ENCODE data around the gene SDHA. TPM values are rescaled to one million over a fixed set of nuclear protein-coding genes. Genes with fewer than 3 reads are reported as not detected.

Gene SDHA
- total and polyA plus RNA-seq, 2 of the 13 experiments (the other 11 are each of a cell fraction or from before 2014, with no cell fraction given) = 185 to 240 TPM

- TF ChIP-seq CAMTA2 (CRISPR knock-in tag; IDR thresholded peaks at IDR 0.05; ENCODE audit: borderline replicate concordance) (no peak), ZNF841 (CRISPR knock-in tag; IDR thresholded peaks at IDR 0.05; ENCODE audit: borderline replicate concordance) (no peak), SSRP1 (CRISPR knock-in tag; IDR thresholded peaks at IDR 0.05) (no peak), ZBTB39 (CRISPR knock-in tag; IDR thresholded peaks at IDR 0.05) (no peak), CREBL2 (CRISPR knock-in tag; IDR thresholded peaks at IDR 0.05; ENCODE audit: borderline replicate concordance) (no peak), NBN (conservative IDR thresholded peaks at IDR 0.05) (no peak), TP53 (CRISPR knock-in tag; conservative IDR thresholded peaks at IDR 0.05) (no peak), ZBTB42 (CRISPR knock-in tag; IDR thresholded peaks at IDR 0.05) (no peak), MAZ (IDR thresholded peaks at IDR 0.05; ENCODE audit: borderline replicate concordance, low read depth, low read length) (no peak), MAZ (CRISPR knock-in tag; IDR thresholded peaks at IDR 0.05; ENCODE audit: low read depth) (no peak), ZNF572 (CRISPR knock-in tag; IDR thresholded peaks at IDR 0.05) (0 out of 2 replicates have a peak, but pooled peaks have one; percentile 21), JUNB (CRISPR knock-in tag; IDR thresholded peaks at IDR 0.05; ENCODE audit: borderline replicate concordance) (no peak), GABPB1 (CRISPR knock-in tag; IDR thresholded peaks at IDR 0.05) (peak; percentile 67), BCL6 (CRISPR knock-in tag; IDR thresholded peaks at IDR 0.05) (no peak), ZNF205 (CRISPR knock-in tag; IDR thresholded peaks at IDR 0.05) (no peak), TFAP4 (IDR thresholded peaks at IDR 0.05; ENCODE audit: borderline replicate concordance, low read depth) (peak; percentile 13; the same call in 1 of the 2 replicates), ZNF547 (CRISPR knock-in tag; IDR thresholded peaks at IDR 0.05) (no peak), FOXA1 (IDR thresholded peaks at IDR 0.05) (no peak), FOXA1 (CRISPR knock-in tag; IDR thresholded peaks at IDR 0.05) (no peak; the same call in 1 of the 2 replicates), SP4 (CRISPR knock-in tag; IDR thresholded peaks at IDR 0.05) (no peak; the same call in 1 of the 2 replicates), ATF4 (CRISPR knock-in tag; IDR thresholded peaks at IDR 0.05) (no peak), ZNF138 (CRISPR knock-in tag; IDR thresholded peaks at IDR 0.05; ENCODE audit: low read depth) (no peak)
These were observed 29.3 kb upstream of the SDHA start (continued) for GRCh38 chr5:188488-189481.
